GM12865 (cell line): ENCODE measurements around the gene GALNT9.

Experiments
- DNase-seq: peaks from one replicate; pipeline ENCODE4 v3.0.0; 2010; ENCODE audit warnings: low read depth
- H3K4me3 ChIP-seq: 2 replicates; pipeline ENCODE4 v1.5.1; 2011; ENCODE audit warnings: mild to moderate bottlenecking, low read depth, low read length, control low read depth
- CTCF ChIP-seq: IDR thresholded peaks from 2 replicates; pipeline ENCODE4 v1.5.1; 2011; ENCODE audit warnings: low read length, control low read depth, low read depth, inconsistent platforms; ENCODE audit not compliant: insufficient read depth; ENCODE audit errors: missing control alignments

GALNT9 gene

GRCh38 chr12:132318618-132319033 is 10.8 kb downstream of the GALNT9 start:
- no peak overlapping the region for H3K4me3 ChIP-seq
- DNase-seq, result no peak
- TF ChIP-seq CTCF, result no peak

- no peak for TF ChIP-seq CTCF
- H3K4me3 ChIP-seq, result no peak overlapping the region
- DNase-seq, result no peak
Observed at GRCh38 chr12:132318135-132318534, 11.3 kb downstream of the GALNT9 start.

- no peak for DNase-seq
- no peak overlapping the region for H3K4me3 ChIP-seq
- TF ChIP-seq CTCF, result no peak
Observed at GRCh38 chr12:132317233-132317938, 12.0 kb downstream of the GALNT9 start.

- TF ChIP-seq CTCF, result no peak
- no peak overlapping the region for H3K4me3 ChIP-seq
Observed at GRCh38 chr12:132316497-132317232, 12.7 kb downstream of the GALNT9 start.

GRCh38 chr12:132315951-132316350 is 13.4 kb downstream of the GALNT9 start:
- no peak for DNase-seq
- no peak overlapping the region for H3K4me3 ChIP-seq
- TF ChIP-seq CTCF, result no peak

More at GRCh38 chr12:132316497-132317232, 12.7 kb downstream of the GALNT9 start:
- DNase-seq, result no peak

- DNase-seq, result no peak
- TF ChIP-seq CTCF, result no peak
- no peak overlapping the region for H3K4me3 ChIP-seq
Observed at GRCh38 chr12:132315507-132315906, 13.9 kb downstream of the GALNT9 start.
